NCI-H82 treated with DMSO at 0.1 percent for 48 hours (cell line): ENCODE measurements around the gene GNL1.

Source experiments
- DNase-seq: peaks from one replicate; lab custom pipeline; 2025; ENCODE audit not compliant: unreplicated experiment; lab: John Stamatoyannopoulos, UW

GNL1 gene

DNA sequence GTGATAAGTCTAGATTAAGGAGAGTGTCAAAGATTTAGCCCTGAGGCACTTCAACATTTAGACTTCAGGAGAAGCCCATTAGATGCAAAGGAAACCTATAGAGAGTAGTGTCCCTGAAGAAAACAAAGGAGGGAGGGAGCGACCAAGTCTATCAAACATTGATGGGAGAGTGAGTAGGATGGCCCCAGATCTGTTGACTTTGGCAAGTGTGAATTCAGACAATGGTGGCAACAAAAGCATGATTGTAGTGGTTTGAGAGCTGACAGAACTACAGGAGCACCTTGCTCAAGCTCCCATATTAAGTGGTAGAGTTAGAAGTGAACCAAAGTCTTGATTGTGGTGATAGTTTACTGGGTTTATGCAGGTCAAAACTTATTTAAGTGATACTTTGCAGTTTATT lies 14.0 kb upstream of the GNL1 start:
- DNase-seq, result no peak

DNA sequence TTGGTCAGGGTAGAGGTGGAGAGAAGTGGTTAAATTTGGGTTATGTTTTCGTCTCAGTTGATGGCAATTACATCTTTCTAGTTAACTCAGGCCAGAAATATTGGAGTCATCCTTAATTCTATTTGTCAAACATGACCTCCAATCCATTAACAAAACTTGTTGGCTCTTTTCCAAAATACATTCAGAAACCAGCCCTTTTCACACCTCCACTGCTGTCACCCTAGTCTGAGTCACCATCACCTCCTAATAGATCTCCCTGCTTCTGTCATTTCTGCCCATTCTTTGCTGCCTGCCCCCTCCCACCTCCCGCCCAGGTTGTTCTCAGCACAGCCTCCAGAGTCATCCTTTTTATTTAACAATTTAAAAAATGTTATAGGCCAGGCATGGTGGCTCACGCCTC lies 12.0 kb upstream of the GNL1 start:
- DNase-seq, result no peak

DNA sequence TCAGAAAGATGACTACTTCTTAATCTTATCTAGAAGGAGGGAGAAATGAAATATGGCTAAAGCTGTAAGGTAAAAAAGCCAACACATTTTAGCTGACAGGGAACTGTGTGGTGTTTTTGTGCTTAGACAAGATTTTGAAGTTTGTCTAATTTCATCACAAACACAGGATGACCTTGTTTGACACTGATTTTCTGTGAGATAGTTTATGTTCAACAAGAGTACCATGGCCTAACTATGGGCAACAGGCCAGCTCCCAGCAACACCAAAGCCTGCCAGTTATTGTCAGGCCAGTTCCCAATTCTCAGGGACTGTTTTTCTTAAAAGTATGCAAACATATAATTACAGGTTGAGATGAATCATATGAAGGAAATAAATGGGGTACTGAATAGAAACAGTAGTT lies 9.5 kb upstream of the GNL1 start:
- no peak for DNase-seq

DNA sequence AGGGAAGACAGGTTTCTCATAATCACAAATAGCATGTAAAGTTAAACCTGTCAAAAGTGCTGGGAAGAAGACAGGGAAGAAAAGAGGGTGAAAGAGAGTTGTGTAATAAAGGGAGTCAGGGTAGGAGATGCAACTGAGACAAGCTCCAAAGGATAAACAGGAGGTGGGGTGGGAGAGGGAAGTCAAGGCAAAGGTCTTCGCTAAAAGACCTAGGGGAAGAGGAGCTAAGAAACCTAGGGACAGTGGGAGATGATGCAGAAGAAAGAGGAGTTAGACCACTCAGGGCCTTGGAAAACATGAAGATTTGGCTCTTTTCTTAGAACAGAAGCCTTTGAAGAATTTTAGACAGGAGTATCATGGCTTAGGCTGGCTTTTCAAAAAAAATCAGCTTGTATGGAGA lies 7.8 kb upstream of the GNL1 start:
- no peak for DNase-seq

DNA sequence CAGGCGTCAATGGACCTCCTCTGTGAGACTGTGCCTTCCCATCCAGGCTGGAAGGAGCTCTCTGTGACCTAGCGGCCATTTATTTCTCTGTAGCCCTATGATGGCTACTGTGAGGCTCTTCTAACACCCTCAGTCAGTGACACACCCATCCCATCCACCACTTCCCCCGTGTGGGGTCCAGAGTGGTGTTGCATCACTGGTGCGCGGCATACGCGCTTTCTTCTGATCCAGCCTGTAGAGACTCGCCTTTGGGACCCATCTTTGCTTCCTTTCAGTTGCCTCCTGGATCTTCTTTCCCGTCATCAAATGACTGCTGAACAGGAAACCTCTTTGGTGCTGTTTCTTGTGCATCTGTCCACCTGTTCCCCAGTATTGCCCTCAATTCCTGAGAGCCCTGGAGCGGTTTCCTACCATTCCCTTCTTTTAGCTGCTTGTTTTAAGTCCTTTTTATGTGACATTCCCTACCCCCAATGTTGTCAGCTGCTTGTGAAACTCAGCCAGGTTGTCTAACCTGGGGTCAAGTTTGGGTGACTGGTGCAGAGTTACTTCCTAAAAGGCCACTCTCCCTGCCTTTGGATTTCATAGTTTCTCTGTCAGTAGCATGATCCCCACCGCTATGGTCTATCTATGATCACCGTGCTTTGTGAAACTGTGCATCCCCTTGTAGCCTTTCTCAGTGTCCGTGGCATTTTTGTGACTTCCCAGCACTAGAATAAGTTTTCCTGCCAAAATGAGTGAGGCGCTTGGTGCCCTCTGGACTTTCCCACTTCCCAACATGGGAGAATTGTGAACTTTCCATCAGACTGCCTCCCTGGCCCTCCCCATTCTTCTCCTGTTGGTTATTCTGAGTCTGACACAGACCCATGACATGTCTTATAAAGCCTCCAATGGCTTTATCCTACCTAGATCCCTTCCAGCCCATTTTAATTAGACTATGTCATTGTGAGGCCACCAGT lies 6.5 kb upstream of the GNL1 start:
- DNase-seq, result no peak

DNA sequence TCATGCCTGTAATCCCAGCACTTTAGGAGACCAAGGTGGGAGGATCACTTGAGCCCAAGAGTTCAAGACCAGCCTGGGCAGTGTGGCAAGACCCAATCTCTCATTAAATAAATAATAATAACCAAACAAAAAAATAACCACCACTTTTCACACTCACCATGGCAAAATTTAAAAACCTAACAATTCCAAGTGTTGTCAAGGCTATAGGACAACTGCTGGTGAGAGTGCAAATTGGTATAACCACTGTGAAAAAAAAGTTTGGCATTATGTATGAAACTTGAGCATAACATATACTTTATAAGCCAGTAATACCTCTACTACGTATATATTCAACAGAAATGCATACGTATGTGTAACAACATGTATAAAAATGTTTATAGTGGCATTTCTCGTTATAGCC lies 4.6 kb upstream of the GNL1 start:
- no peak for DNase-seq

DNA sequence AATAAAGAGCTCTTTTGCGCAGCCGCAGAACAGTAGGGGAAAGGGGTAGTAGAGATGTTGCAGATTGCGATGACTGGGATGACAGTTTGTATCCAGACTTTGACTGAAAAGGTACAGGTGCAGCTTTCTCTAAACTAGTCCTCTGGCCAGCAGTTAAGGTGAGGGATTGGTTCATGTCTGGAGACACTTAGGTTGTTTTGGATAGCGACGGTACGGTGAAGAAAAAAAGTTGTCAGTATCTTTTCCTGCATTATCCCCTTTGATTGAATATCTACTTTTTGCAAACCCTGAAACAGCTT lies 1.3 kb upstream of the GNL1 start:
- DNase-seq, result no peak

DNA sequence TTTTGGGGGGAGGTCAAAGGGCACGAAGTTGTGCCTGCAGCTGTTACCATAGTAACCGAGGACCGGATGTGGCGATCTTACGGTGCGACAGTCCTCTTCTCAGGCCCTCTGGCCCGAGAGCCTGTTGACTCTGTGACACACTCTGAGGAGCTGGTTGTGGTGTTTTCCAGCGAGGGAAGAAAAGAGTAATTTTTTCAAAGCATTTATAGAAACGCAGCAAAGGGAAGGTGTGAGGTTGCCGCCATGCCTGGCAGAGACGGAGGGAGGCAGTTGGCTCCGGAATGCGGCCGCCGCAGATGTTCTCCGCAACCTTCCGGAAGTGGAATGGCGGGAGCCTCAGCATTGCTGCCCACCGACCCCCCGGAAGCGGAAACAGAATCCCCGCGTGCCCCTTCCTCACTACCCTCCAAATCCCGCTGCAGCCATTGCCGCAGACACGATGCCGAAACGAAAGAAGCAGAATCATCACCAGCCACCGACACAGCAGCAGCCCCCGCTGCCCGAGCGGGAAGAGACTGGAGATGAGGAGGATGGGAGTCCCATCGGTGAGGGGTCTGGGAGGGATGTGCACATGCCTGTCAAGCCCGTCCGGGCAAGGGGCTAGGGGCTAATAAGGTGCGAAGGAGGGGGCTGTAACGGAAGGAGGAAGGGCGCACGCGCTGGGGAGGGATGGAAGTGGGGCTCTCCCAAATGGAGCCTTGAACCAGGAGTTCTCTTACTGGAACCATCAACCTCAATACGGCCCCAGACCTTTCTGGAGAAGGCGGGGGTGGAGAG lies 805 bp upstream of the GNL1 start, which contains the start of gene PRR3:
Gene PRR3, plus strand, starts transcription at position 390 of the 777 bp plus-strand sequence. Its CDS starts 50 bp downstream, at position 440.
- DNase-seq, result peak; percentile 72

DNA sequence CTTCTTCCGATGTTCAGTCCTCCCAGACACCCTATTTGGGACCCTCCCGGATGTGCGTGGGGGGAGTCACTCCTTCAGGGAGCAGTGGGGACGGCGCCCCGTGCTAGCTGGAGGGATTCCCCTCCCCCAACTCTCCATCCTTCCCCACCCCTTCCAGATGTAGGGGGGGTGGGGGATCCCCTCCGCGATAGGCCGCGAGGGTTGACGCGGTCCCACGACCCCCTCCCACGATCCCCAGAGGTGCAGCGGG lies 548 bp downstream of the GNL1 start:
- no peak for DNase-seq

DNA sequence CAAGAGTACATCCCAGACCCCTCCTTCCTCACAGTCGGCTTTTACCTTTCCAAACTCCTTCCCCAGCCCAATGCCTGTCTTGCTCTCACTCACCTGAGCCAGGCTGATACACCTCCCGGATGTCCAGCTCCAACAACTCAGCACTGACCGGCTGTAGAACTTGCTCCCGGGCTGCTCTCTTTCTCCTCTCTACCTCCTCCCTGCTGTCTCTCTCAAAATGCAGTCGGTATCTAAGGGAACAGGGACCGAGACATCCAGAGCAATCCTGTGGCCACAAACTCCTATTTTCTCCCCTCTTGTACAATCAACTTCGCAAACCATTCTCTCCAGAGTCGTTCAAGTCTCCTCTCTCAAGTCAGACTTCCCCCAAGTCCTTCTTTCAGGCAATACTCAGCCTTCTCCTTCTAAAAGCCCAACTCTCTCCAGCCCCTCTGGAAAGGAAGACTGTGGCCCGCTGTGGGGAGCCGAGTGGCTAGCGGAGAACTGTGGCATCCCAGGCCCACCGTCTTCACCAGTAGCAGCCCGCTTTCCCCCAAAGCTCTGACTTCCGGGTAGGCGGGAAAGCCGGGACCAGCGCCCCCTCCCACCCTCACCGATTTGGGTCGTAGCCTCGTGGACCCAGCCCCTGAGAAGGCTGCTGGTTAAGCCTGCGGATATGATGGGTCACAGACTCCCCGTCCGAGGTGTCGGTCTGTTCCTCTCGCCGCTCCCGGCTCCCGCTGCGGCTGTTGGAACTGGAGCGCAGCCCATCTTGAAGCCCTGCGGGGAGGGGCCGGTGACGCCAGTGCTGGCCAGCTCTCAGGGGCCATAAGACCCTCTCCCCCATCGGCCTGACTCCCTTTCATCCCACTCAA lies 1.1 kb downstream of the GNL1 start:
- no peak for DNase-seq

DNA sequence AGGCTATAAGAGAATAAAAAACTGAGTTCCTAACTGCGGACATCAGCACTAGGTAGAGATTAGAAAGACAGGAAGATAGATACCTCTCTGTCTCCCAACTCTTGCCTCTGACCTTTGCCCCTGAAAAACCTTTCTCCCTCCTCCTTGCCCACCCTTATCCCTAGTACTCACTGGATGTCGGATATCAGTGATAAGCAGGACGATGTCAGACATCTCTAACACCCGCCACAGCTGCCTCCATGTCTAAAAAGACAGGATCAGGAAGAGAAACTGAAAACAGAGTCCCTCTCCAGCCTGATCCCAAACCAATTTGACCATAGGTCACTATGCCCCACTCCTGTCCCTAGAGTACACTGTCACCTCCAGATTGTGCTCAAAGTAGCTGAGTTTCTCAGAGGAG lies 1.9 kb downstream of the GNL1 start:
- no peak for DNase-seq

DNA sequence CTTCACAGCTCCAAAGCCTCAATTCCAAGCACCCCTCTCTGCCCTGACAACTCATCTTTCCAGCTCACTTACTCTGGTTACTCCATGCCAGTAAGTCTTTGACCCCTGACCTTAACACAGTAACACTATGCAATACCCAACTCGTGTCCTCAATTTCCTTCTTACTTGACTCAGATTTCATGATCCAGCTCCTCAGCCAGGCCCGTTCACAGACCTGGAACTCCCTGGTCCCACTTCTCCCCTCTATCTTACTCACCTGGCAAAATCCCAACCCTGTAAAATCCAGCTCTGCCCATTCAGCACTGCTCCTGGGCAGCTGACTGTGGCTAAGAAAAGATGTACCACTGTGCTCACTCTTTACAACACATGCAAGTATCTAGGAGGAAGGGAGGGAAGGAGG lies 7.9 kb downstream of the GNL1 start:
- DNase-seq, result no peak

DNA sequence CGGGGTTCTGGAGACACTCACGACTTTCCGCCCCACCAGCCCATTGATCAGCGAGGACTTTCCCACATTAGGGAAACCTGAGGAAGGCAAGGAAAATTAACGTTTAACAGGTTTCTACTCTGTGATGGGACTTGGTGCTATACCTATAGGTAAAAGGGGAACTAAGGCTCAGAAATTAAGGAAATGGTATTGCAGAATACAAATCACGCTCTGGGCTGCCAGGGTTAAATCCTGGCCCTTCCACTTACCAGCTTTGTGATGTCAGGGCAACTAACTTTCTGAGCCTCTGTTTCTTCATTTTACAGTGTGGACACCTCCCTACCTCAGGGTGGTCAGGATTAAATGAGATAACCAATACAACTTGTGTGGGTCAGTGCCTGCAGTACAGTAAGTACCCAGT lies 8.8 kb downstream of the GNL1 start:
- DNase-seq, result no peak

DNA sequence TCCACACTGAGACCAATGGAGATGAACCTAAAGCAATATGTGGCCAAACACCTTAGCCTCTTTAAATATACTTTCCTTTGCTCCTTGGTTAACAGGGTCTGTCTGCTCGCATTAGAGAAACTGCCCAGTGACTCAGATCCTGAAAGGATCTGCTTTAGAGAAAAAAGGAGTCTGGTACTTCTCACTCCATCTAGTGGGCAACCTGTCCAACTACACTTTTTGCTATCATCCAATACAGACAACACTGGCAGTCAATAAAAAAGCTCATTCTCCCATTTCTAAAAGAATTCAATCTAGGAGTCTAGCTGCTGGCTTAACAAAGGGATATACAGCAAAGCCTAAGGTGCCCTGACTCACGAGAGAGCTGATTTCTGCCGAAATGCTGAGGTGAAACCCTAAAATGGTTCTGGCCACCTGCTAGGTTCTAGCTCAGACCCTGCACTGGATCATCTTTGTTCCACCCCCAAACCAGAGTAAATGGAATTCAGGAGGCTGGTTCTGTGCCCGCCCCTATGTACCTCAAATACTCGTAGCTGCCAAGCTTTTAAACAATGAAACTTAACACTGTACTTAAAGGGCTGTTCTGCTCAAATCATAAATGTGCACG lies 11.5 kb downstream of the GNL1 start:
- peak; percentile 36 for DNase-seq

DNA sequence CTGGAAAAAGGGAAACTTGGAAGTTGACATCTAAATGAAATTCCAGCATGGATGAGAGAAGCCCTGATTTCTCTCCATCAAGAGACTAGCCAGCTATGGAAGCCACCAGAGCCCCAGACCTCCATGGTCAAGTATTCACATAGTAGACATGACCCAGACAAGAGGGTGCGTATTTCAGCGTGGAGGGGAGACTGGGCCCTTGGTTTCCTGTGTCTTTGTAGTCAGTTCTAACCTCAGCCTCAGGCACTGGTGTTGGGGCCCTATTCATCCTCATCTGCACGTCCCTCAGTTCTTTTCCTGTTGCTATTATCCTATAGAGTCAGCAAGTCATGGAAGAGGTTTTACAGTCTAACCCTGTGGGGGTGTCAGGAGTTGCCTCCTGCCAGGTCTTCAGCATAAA lies 12.5 kb downstream of the GNL1 start:
- no peak for DNase-seq

DNA sequence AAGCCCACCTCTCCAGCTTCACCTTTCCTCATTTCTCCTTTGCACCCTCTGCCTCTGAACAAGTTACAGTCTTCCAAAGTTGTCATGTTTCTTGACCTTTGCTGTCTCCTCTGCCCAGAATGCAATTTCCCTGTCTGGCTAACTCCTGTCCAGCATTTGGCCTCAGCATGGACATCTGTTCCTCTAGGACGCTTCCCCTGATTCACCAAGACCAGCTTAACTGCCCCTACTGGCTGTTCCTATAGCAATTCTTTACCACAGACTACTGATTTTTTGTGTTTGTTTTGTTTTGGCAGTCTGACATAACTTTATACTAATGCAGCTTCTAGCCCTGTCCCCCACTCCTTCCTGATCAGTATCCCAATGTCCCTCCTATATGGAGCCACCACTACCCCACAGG lies 13.4 kb downstream of the GNL1 start:
- no peak for DNase-seq

DNA sequence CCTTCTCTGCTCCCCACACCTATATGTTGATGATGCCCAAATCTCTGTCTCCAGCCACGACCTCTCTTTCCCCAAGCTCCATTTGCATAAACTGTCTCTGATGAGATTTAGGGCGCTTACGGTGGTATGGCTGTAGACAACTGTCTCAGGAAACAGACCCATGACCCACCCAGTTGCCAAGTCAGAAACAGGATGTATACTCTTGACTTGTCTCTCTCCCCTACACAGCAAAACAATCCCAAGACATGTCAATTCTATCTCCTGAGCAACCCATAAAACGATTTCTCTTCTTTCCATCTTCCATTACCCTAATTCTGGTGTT lies 13.9 kb downstream of the GNL1 start:
- no peak for DNase-seq

DNA sequence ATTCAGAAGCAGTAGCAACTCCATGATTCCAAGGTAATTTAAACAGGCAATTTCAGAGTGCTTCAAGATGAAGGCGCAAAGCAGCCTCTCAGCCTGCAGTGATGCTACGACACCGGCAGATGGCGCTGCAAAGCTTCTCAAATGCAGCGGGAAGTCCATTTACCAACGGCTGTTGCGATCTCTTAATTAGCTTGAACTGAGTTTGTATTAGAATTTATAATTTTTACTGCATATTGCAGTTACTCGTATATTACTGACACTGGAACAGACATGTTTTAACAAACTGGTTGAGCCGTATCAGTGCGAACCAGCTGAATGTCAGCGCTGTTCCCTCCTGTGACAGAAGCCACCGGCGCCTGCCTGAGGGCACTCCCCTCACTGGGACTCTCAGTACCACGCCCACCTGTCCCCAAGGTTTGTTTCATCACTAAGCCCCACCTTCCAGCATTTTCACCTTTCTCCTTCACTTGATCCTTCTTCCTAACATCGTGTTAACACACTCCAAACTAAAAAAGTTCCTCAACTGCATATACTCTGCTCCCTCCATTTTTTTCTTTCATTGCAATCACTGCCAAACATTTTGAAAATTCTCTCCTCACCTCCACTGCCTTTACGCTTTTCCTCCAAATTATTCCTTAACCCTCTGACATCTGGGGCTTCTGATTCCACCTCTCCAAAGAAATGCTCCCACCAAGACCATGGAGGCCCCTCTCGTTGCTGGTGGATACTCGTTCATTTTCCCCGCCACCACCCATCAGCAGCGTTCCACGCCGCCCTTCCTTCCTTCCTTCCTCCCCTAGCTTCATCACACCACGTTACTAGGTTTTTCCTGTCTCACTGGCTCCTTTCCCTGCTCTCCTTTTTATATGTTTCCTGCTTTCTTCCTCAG lies 14.5 kb downstream of the GNL1 start:
- DNase-seq, result peak; percentile 57

DNA sequence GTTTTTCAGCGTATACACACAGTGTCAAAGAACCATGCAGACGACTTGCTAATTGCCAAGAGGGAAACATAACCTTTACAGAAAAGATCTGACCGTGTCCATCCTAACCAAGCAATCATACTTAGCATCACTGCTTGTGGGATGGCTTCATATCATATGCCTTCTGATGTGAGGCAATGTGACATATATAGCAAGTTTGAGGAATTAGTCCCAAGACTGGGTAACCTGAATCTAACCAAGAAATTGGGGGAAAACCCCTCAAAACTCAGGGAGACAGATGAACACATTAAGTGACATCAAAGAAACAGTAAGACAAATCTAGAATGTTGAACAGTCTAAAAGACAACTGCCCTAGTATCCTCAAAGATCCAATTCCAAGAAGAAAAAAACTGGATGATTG lies 18.4 kb downstream of the GNL1 start:
- DNase-seq, result no peak

DNA sequence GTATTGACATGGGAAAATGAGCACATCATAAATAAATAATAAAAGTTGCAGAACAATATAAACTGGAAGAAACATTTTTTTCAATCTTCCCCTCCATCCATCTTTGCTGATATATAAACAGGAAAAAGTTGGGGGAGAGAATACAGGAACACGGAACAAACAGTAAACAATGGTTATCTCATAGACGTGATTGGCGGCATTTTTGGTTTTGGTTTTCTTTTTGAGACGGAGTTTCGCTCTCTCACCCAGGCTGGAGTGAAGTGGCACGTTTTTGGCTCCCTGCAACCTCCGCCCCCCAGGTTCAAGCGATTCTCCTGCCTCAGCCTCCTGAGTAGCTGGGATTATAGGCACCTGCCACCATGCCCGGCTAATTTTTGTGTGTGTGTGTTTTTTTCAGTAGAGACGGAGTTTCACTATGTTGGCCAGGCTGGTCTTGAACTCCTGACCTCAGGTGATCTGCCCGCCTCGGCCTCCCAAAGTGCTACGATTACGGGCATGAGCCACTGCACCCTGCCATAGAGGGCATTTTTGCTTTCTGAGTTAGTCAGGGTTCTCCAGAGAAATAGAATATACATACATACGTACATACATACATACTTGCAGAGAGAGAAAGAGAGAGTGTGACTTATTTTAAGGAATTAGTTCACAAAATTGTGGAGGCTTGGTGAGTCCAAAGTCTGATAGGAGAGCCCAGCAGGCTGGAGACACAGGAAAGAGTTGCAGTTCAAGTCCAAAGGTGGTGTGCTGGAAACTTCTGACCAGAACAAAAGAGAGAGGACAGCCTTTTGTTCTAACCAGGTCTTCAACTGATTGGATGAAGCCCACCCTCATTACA lies 22.6 kb downstream of the GNL1 start:
- DNase-seq, result no peak
